Subcutaneous abdominal adipose tissue (tissue), 5 donors: ENCODE results near the gene SLC9A5.

Experiments used
- H3K27ac ChIP-seq: one replicate; pipeline ENCODE4 v1.7.0; 2013; ENCODE audit warnings: low read depth, mild to moderate bottlenecking, inconsistent platforms, low read length, moderate library complexity
- H3K27me3 ChIP-seq, 5 donors: one replicate each; pipeline ENCODE4 v1.7.0; 2013; ENCODE audit warnings: low read length in 5 of 5, inconsistent platforms in 1 of 5; ENCODE audit not compliant: control insufficient read depth in 5 of 5, insufficient read depth in 4 of 5
- H3K36me3 ChIP-seq, 5 donors: one replicate each; pipeline ENCODE4 v1.7.0; 2013; ENCODE audit warnings: low read length in 5 of 5; ENCODE audit not compliant: control insufficient read depth in 5 of 5, insufficient read depth in 5 of 5
- H3K4me1 ChIP-seq, 5 donors: one replicate each; pipeline ENCODE4 v1.7.0; 2013; ENCODE audit warnings: low read length in 5 of 5, mild to moderate bottlenecking in 3 of 5, moderate library complexity in 1 of 5; ENCODE audit not compliant: control insufficient read depth in 5 of 5, insufficient read depth in 5 of 5
- H3K4me3 ChIP-seq, 5 donors: one replicate each; pipeline ENCODE4 v1.7.0; 2013; ENCODE audit warnings: low read length in 5 of 5, low read depth in 1 of 5
- H3K9ac ChIP-seq, 5 donors: one replicate each; pipeline ENCODE4 v1.7.0; 2013; ENCODE audit warnings: low read length in 5 of 5, mild to moderate bottlenecking in 4 of 5, moderate library complexity in 3 of 5
- H3K9me3 ChIP-seq, 5 donors: one replicate each; pipeline ENCODE4 v1.7.0; 2013; ENCODE audit warnings: low read length in 5 of 5; ENCODE audit not compliant: control insufficient read depth in 5 of 5
- donor health status: healthy.
- donor health status: healthy.
- donor health status: healthy.
- donor health status: healthy.
- donor health status: healthy.

SLC9A5 gene

DNA sequence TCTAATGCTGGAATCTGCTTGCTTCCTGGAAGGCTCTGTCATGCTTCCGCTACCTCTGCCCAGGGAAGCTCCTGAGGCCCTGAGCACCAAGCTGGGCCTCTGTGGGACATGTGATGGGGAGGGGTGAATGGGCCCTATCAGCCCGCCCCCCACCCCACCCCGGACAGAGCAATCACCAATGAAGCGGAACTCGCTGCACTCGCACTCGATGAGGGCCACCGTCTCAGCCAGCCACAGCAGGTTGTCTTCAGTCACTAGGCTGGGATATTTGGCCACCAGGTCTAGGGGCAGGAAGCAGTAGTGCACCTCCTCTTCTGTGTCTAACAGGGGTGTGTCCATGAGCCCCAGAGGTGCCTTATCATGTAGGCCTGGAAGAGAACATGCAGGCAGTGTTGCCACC lies 54.2 kb downstream of the SLC9A5 start:
- H3K36me3 ChIP-seq, result no peaks in the 10 kb centered on the region
- H3K27ac ChIP-seq, result no peak overlapping the region
- H3K9ac ChIP-seq, result no peak overlapping the region
- H3K4me3 ChIP-seq, result no peak overlapping the region
- H3K27me3 ChIP-seq, result peaks cover 0 to 9% (median 7%) of the 10 kb centered on the region in 5 donors
- peaks cover 0 to 5% (median 0%) of the 10 kb centered on the region in 5 donors for H3K4me1 ChIP-seq
- H3K9me3 ChIP-seq, result no peaks in the 10 kb centered on the region

- Histone ChIP-seq H3K9me3 (no peaks in the 10 kb centered on the region), H3K27ac (no peak overlapping the region), H3K27me3 (peaks cover 0 to 9% (median 3%) of the 10 kb centered on the region in 5 donors), H3K4me1 (peaks cover 0 to 5% (median 0%) of the 10 kb centered on the region in 5 donors), H3K4me3 (no peak overlapping the region), H3K9ac (no peak overlapping the region), H3K36me3 (no peaks in the 10 kb centered on the region)
Measured at GRCh38 chr16:67304020-67304419, 55.2 kb downstream of the SLC9A5 start.

DNA sequence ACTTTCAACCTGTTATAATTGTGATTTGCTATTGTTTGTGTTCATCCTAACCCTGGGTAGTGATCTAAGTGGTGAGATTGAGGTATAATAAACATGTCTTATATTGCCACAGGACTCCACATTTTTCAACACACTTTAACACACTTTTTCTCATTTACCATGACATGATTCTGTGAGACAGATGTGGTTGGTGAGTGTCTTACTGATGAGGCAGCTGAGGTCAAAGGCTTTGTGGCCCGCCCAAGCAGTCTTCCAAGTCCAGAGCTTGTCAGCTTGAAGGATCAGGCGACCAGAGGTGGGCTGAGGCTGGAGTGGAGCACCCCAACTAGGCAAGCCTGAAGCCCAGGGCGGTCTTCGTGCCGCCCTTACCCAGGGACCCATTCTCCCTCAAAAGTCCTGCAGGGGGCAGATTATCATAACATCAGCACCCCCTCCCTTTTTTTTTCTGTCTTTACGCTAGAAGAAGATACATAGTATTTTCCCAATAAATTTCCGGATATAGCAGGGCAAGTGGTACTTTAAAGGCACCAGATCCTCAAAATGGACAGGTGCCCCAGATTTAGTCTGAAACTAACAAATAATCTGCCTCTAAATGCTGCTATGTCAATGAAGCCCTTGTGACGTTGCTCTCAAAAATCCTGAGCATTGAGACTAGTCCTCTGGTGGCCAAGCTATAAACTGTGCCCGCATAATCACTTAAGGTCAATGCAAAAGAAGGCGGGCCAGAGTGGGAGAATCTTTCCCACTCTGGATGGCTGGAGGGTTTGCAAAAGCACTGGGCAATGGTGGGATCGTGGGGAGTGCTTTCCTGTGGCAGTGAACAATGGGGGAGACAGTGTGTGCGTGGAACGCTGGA lies 56.7 kb downstream of the SLC9A5 start:
- Histone ChIP-seq H3K36me3 (no peaks in the 10 kb centered on the region), H3K27me3 (peaks cover 0 to 7% (median 3%) of the 10 kb centered on the region in 5 donors), H3K4me1 (peaks cover 0 to 5% (median 0%) of the 10 kb centered on the region in 5 donors), H3K9ac (no peak overlapping the region), H3K4me3 (no peak overlapping the region), H3K9me3 (no peaks in the 10 kb centered on the region), H3K27ac (no peak overlapping the region)

DNA sequence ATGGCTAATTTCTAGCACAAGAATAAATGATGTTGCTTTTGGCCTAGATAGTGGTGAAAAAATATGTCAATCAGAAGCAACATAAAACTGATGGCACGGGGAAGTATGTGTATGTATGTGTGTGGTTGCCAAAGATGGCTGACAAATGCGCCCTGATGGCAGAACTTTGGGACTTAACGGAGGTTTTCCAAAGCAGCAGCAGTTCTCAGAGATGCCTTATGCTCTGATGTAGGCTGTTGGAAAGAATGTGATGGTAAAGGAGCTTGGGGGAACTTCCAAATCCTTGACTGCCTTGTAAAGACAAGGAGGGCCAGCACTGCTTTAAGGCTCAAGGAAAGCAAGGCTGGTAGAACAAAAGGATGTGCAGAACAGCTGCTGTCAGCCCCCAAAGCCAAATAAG lies 61.8 kb downstream of the SLC9A5 start:
- H3K9ac ChIP-seq, result no peak overlapping the region
- no peak overlapping the region for H3K4me3 ChIP-seq
- no peaks in the 10 kb centered on the region for H3K27me3 ChIP-seq
- H3K4me1 ChIP-seq, result peaks cover 2 to 8% (median 5%) of the 10 kb centered on the region in 5 donors
- H3K9me3 ChIP-seq, result no peaks in the 10 kb centered on the region
- H3K27ac ChIP-seq, result no peak overlapping the region
- H3K36me3 ChIP-seq, result no peaks in the 10 kb centered on the region

- no peak overlapping the region for H3K9ac ChIP-seq
- no peaks in the 10 kb centered on the region for H3K9me3 ChIP-seq
- H3K4me3 ChIP-seq, result no peak overlapping the region
- H3K27ac ChIP-seq, result peak overlapping the region; percentile 11
- H3K27me3 ChIP-seq, result peaks cover 0 to under 1% (median 0%) of the 10 kb centered on the region in 5 donors
- H3K4me1 ChIP-seq, result peaks cover 2 to 8% (median 5%) of the 10 kb centered on the region in 5 donors
- H3K36me3 ChIP-seq, result no peaks in the 10 kb centered on the region
Measured at GRCh38 chr16:67311607-67312488, 63.1 kb downstream of the SLC9A5 start.

DNA sequence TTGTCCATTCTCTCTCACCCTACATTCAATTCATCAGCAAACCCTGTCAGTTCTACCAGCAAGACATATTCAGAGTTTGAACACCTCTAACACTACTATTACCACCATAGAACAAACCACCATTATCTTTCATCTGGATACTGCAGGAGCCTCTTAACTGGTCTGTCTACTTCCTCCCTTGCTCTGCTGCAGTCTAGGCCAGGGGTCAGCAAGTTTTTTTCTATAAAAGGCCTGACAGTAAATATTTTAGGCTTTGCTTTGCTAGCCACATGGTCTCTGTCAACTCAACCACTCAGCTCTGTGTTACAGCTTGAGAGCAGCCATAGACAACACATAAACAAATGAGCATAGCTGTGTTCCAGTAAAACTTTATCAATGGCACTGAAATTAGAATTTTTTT lies 63.9 kb downstream of the SLC9A5 start:
- peaks cover 0 to 3% (median 0%) of the 10 kb centered on the region in 5 donors for H3K27me3 ChIP-seq
- H3K4me3 ChIP-seq, result no peak overlapping the region
- no peaks in the 10 kb centered on the region for H3K36me3 ChIP-seq
- peaks cover 2 to 8% (median 5%) of the 10 kb centered on the region in 5 donors for H3K4me1 ChIP-seq
- no peaks in the 10 kb centered on the region for H3K9me3 ChIP-seq
- H3K9ac ChIP-seq, result no peak overlapping the region
- H3K27ac ChIP-seq, result peak overlapping the region; percentile 11

GRCh38 chr16:67317853-67318252 lies 69.1 kb downstream of the SLC9A5 start:
- Histone ChIP-seq H3K9ac (no peak overlapping the region), H3K27me3 (peaks cover 0 to 3% (median 2%) of the 10 kb centered on the region in 5 donors), H3K27ac (no peak overlapping the region), H3K9me3 (no peaks in the 10 kb centered on the region), H3K4me3 (no peak overlapping the region), H3K4me1 (peaks cover 0 to 1% (median 0%) of the 10 kb centered on the region in 5 donors), H3K36me3 (no peaks in the 10 kb centered on the region)
